Colonic mucosa (tissue), 4 donors: ENCODE results near the gene TTLL1. TPM values are rescaled to one million over a fixed set of nuclear protein-coding genes. Genes with fewer than 3 reads are reported as not detected.

Experiments
- DNase-seq: peaks from one replicate; pipeline ENCODE4 v3.0.0-alpha.2; 2020
- H3K27ac ChIP-seq: fragments of 200-600 bp; one replicate; pipeline ENCODE4 v1.8.0; 2021
- H3K27me3 ChIP-seq: fragments of 200-600 bp; one replicate; pipeline ENCODE4 v1.8.0; 2021
- H3K36me3 ChIP-seq: fragments of 200-600 bp; one replicate; pipeline ENCODE4 v1.8.0; 2021
- H3K4me1 ChIP-seq: fragments of 200-600 bp; one replicate; pipeline ENCODE4 v1.8.0; 2021; ENCODE audit warnings: mild to moderate bottlenecking
- H3K4me3 ChIP-seq: fragments of 200-600 bp; one replicate; pipeline ENCODE4 v1.8.0; 2021
- H3K9ac ChIP-seq, 2 donors: one replicate each; pipeline ENCODE4 v1.7.0; 2013; ENCODE audit warnings: control low read depth in 2 of 2, low read depth in 2 of 2, low read length in 2 of 2
- H3K9me3 ChIP-seq: fragments of 200-600 bp; one replicate; pipeline ENCODE4 v1.8.0; 2021
- intact Hi-C: fragments of 100-400 bp; cut with DNase I; formaldehyde crosslinking; loops from one replicate; pipeline ENCODE4 v1.14.1; 2022
- total RNA-seq, 2 donors: library from RNA; stranded (reverse); fragmentation: NEBNext Ultra II Directional in 1 of 2; extraction: Animal tissue kit (Norgen Biotek cat#: 25700) in 1 of 2; gene quantifications; one replicate each; pipeline ENCODE4 v1.2.1, GENCODE V29; 2021
- TF ChIP-seq, protein P1 (sequence below): fragments of 200-600 bp; IDR thresholded peaks from one replicate; pipeline ENCODE4 v1.8.0; 2022; ENCODE audit warnings: antibody characterized with exemption, mild to moderate bottlenecking
- donor health status: healthy.
- donor health status: DM: no; HTN: no; CAD: no.
- donor health status: DM: no; HTN: no; CAD: no.

The TTLL1 gene
- total RNA-seq, 2 donors from 2014 or later = 1.9 to 3.3 TPM

DNA sequence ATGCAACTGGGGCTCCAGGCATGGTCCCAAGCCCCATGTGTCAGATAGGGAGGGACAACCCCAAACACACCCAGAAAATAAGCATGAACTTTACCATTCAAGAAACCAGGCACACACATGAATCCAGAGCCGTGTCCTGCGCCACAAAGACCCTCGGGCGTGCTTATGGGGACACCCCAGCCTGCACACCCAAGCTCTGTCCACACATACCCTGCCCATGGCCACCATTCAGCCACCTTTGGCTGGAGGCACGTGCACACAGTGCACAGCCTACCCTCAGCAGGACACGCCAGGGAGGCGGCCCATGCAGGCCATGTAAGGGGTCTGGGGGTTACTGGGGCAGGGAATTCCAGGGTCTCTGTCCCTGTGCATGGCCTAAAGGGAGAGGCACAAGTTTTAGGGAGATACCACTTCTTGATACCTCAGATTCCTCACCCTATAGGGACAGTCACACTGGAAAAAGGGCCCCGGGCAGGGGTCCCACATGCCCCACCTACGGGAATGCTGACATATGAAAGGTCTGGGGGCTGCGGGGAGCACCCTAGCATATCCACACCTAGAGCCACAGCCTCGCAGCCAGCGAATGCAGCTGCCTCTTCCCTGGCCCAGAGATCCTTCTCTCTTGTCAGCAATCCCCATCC lies 94.8 kb downstream of the TTLL1 start:
- peak overlapping the region; percentile 73 to 85 for H3K9ac ChIP-seq

DNA sequence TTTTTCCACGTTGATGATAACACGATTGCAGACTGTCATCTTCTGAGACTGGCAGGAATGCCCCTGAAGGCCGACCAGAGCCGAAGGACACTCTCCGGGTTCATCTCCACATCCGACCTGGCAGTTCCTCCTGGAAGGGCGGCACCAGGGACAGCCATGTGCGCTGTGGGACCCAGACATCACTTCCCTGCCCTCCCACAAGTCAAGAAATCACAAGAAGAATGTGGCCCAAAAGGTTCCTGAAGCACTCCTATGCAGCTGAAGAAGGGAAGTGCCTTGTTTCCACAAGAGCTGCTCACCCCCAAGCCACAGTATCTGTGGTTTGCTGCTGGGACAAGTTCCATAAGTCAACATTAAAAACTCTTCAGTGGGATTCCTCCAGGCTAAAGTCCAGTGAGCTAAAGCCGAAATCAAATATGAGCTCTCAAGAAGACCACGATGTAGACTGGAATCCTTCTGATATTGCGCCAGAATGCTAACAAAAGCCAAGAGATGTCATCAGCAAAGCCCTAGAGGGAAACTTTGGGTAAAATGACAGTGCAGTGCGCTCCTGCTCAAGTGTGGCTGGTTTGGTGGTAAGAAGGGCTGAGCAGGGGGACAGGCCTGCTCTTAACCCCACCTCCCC lies 95.4 kb downstream of the TTLL1 start:
- TF ChIP-seq, protein P1, sequence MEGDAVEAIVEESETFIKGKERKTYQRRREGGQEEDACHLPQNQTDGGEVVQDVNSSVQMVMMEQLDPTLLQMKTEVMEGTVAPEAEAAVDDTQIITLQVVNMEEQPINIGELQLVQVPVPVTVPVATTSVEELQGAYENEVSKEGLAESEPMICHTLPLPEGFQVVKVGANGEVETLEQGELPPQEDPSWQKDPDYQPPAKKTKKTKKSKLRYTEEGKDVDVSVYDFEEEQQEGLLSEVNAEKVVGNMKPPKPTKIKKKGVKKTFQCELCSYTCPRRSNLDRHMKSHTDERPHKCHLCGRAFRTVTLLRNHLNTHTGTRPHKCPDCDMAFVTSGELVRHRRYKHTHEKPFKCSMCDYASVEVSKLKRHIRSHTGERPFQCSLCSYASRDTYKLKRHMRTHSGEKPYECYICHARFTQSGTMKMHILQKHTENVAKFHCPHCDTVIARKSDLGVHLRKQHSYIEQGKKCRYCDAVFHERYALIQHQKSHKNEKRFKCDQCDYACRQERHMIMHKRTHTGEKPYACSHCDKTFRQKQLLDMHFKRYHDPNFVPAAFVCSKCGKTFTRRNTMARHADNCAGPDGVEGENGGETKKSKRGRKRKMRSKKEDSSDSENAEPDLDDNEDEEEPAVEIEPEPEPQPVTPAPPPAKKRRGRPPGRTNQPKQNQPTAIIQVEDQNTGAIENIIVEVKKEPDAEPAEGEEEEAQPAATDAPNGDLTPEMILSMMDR = no peak
- intact Hi-C loops = no loop called here
- Histone ChIP-seq H3K9ac (peak overlapping the region; percentile 73 to 85), H3K9me3 (no peaks in the 10 kb centered on the region), H3K4me1 (peaks cover 36% of the 10 kb centered on the region), H3K27me3 (no peaks in the 10 kb centered on the region), H3K27ac (peak overlapping the region; percentile 90), H3K4me3 (no peak overlapping the region), H3K36me3 (no peaks in the 10 kb centered on the region)
- DNase-seq = no peak

More for the DNA sequence above, 94.8 kb downstream of the TTLL1 start:
- Histone ChIP-seq H3K27ac (peak overlapping the region; percentile 90), H3K4me3 (peak overlapping the region; percentile 12), H3K27me3 (no peaks in the 10 kb centered on the region), H3K9me3 (no peaks in the 10 kb centered on the region), H3K4me1 (peaks cover 36% of the 10 kb centered on the region), H3K36me3 (no peaks in the 10 kb centered on the region)
- intact Hi-C loops = no loop called here
- DNase-seq = no peak
- TF ChIP-seq, protein P1 = no peak

DNA sequence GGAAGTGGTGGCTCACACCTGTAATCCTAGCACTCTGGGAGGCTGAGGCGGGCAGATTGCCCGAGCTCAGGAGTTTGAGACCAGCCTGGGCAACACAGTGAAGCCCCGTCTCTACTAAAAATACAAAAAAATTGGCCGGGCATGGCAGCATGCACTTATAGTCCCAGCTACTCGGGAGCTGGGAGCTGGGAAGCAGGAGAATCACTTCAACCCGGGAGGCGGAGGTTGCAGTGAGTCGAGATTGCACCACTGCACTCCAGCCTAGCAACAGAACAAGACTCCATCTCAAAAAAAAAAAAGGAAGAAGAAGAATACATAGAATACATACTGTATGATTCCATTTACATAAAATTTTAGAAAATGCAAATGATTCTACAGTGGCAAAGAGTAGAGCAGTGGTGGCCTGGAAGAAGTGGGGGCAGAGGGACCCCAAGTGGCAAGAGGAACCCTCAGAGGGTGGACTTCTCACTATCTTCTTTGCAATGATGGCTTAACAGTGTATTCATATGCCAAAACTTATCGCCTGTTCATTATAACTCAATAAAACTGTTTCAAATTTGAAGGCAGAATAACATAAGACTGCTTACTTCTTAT lies 96.2 kb downstream of the TTLL1 start:
- DNase-seq = no peak
- intact Hi-C loops = no loop called here
- Histone ChIP-seq H3K36me3 (no peaks in the 10 kb centered on the region), H3K4me3 (no peak overlapping the region), H3K9me3 (no peaks in the 10 kb centered on the region), H3K27ac (peak overlapping the region; percentile 90), H3K9ac (no peak overlapping the region), H3K4me1 (peaks cover 36% of the 10 kb centered on the region), H3K27me3 (no peaks in the 10 kb centered on the region)
- TF ChIP-seq, protein P1 = no peak

DNA sequence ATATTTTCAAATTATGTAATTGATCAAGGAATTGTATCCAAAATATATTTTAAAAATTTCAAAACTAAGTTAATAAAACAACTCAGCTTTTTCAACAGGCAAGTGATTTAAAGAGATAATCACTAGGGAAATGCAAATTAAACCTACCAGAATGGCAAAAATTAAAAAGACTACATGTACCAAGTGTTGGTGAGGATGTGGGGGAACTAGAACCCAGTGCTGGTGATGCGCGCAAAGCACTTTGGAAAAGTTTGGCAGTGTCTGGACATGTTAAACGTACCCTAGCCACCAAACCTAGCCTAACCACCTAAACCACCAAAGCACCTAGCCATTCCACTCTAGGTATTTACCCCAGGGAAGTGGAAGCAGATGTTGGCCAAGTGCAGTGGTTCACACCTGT lies 97.1 kb downstream of the TTLL1 start:
- intact Hi-C loops = no loop called here
- Histone ChIP-seq H3K4me1 (peaks cover 36% of the 10 kb centered on the region), H3K9ac (no peak overlapping the region), H3K36me3 (no peaks in the 10 kb centered on the region), H3K27me3 (no peaks in the 10 kb centered on the region), H3K27ac (peak overlapping the region; percentile 54), H3K9me3 (no peaks in the 10 kb centered on the region), H3K4me3 (no peak overlapping the region)
- TF ChIP-seq, protein P1 = no peak
- DNase-seq = no peak

DNA sequence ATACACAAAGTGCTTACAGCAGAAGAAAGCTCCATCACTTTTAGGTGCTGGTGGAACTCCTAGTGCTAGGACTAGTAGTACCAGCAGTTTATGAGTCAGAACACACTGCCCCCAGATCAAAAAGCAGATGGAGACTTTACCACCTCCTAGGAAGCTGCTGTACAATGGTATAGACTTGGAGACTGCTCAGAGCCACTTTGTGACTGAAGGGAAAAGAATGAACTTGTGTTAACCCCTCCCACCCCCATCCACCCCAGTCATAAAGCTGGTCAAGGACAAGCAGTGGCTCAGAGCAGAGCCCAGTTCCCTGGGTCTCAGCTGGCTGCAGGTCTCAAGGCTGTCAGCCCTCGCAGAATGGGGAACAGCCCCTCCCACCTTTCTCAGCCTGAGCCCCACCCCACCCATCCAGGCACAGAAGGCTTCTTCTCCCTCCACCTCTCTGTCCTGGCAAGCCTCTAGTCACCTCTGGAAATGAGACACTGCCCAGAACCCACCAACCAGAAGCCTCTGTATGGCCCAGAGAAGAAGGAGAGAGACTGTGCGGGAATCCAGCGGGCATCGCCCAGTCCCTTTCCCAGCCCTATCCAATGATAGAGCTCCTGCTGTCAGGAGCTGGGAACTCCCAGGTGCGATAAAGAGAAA lies 98.1 kb downstream of the TTLL1 start:
- DNase-seq = peak; percentile 67
- H3K4me3 ChIP-seq = no peak overlapping the region
- H3K36me3 ChIP-seq = no peaks in the 10 kb centered on the region
- H3K4me1 ChIP-seq = peaks cover 27% of the 10 kb centered on the region
- H3K27me3 ChIP-seq = no peaks in the 10 kb centered on the region
- TF ChIP-seq, protein P1 = no peak
- no peaks in the 10 kb centered on the region for H3K9me3 ChIP-seq
- H3K9ac ChIP-seq = peak overlapping the region in 1 of 2 donors; percentile 38
- H3K27ac ChIP-seq = peak overlapping the region; percentile 54
- intact Hi-C loops = no loop called here
